ENCODE data around the gene TYROBP.

DNA sequence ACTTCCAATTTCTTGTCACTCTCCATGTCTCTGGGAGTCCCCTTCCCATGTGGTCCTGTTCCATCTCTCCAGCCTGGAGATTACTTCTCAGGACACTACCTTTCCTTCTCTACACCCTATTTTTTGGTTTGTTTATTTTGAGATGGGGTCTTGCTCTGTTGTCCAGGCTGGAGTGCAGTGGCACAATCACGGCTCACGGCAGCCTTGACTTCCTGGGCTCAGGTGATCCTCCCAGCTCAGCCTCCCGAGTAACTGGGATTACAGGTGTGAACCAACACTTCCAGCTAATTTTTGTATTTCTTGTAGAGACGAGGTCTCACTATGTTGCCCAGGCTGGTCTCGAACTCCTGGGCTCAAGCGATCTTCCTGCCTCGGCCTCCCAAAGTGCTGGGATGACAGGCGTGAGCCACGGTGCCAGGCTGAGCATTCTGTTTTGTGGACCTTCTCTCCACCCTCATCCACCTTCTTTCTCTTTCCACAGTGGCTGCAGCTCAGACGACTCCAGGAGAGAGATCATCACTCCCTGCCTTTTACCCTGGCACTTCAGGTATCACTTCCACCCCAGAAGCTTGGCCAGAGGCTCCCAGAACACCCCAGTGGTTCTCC, 5.1 kb downstream of the TYROBP start:
- no peak for TF ChIP-seq ZNF274 (IDR thresholded peaks at IDR 0.05; ENCODE audit: low read depth, low read length)
- no peak for TF ChIP-seq YY1 (IDR thresholded peaks at IDR 0.05; ENCODE audit: insufficient read depth, insufficient read length)
- no peak for TF ChIP-seq SUZ12 (IDR thresholded peaks at IDR 0.05; ENCODE audit: extremely low read depth, insufficient read depth, insufficient read length)
